Osteocyte (in vitro differentiated cells): ENCODE results near the gene STARD13. TPM values are rescaled to one million over a fixed set of nuclear protein-coding genes. Genes with fewer than 3 reads are reported as not detected.
A peak's percentile ranks its signal among the peaks of the same experiment; 100 is the strongest.

Experiments used
- DNase-seq: peaks from one replicate; pipeline ENCODE4 v3.0.0; 2021; ENCODE audit warnings: mixed read lengths; ENCODE audit not compliant: unreplicated experiment; ENCODE audit errors: extremely low spot score
- H3K27ac Mint-ChIP-seq: one replicate; pipeline ENCODE4 v1.8.0; 2021; ENCODE audit warnings: mild to moderate bottlenecking, mixed read lengths; ENCODE audit not compliant: unreplicated experiment
- H3K27me3 Mint-ChIP-seq: one replicate; pipeline ENCODE4 v1.8.0; 2021; ENCODE audit warnings: mixed read lengths; ENCODE audit not compliant: unreplicated experiment
- H3K36me3 Mint-ChIP-seq: one replicate; pipeline ENCODE4 v1.8.0; 2021; ENCODE audit warnings: mixed read lengths; ENCODE audit not compliant: unreplicated experiment
- H3K4me1 Mint-ChIP-seq: one replicate; pipeline ENCODE4 v1.8.0; 2021; ENCODE audit warnings: mixed read lengths; ENCODE audit not compliant: unreplicated experiment
- H3K4me3 Mint-ChIP-seq: one replicate; pipeline ENCODE4 v1.8.0; 2021; ENCODE audit warnings: mild to moderate bottlenecking, moderate library complexity, mixed read lengths; ENCODE audit not compliant: unreplicated experiment
- H3K9me3 Mint-ChIP-seq: one replicate; pipeline ENCODE4 v1.8.0; 2021; ENCODE audit warnings: mixed read lengths; ENCODE audit not compliant: unreplicated experiment
- CTCF ChIP-seq: fragments of 200-600 bp; sonication (generic); IDR thresholded peaks from 2 replicates; pipeline ENCODE4 v1.5.0; 2021; ENCODE audit warnings: antibody characterized with exemption, mild to moderate bottlenecking, moderate library complexity
- total RNA-seq: library from RNA; stranded (reverse); gene quantifications from 2 replicates; pipeline ENCODE4 v1.2.1, GENCODE V29; 2021

The STARD13 gene
- total RNA-seq, 1 donor from 2014 or later, result 72.0 TPM

- no peak for DNase-seq
- Mint-ChIP-seq H3K27ac (peak overlapping the region; percentile 97), H3K4me1 (peaks cover 93% of the 10 kb centered on the region), H3K4me3 (no peak overlapping the region), H3K9me3 (no peaks in the 10 kb centered on the region), H3K36me3 (peaks cover 22% of the 10 kb centered on the region), H3K27me3 (no peaks in the 10 kb centered on the region)
- TF ChIP-seq CTCF, result no peak
These were observed 97.3 kb downstream of the STARD13 start for GRCh38 chr13:33188093-33188882.

GRCh38 chr13:33186861-33187291 lies 98.7 kb downstream of the STARD13 start:
- Mint-ChIP-seq H3K36me3 (peaks cover 30% of the 10 kb centered on the region), H3K9me3 (no peaks in the 10 kb centered on the region), H3K4me3 (no peak overlapping the region), H3K27ac (peak overlapping the region; percentile 94), H3K4me1 (peaks cover 94% of the 10 kb centered on the region), H3K27me3 (no peaks in the 10 kb centered on the region)
- no peak for TF ChIP-seq CTCF
- DNase-seq, result no peak

- Mint-ChIP-seq H3K9me3 (no peaks in the 10 kb centered on the region), H3K36me3 (peaks cover 33% of the 10 kb centered on the region), H3K4me1 (peaks cover 94% of the 10 kb centered on the region), H3K4me3 (peak overlapping the region; percentile 29), H3K27me3 (no peaks in the 10 kb centered on the region), H3K27ac (peak overlapping the region; percentile 94)
- no peak for TF ChIP-seq CTCF
- no peak for DNase-seq
These were observed 99.7 kb downstream of the STARD13 start for GRCh38 chr13:33185853-33186252.

- H3K27ac Mint-ChIP-seq, result peak overlapping the region; percentile 94
These were observed 101.0 kb downstream of the STARD13 start for GRCh38 chr13:33184530-33184929.

More at GRCh38 chr13:33184530-33184929, 101.0 kb downstream of the STARD13 start:
- Mint-ChIP-seq H3K4me3 (no peak overlapping the region), H3K27me3 (no peaks in the 10 kb centered on the region), H3K4me1 (peaks cover 96% of the 10 kb centered on the region), H3K36me3 (peaks cover 33% of the 10 kb centered on the region), H3K9me3 (no peaks in the 10 kb centered on the region)
- DNase-seq, result no peak
- TF ChIP-seq CTCF, result no peak
